SU-DHL-6 (cell line): ENCODE results near the gene NUDC.
"Not testable (repeated sequence)": the region's sequence is repeated elsewhere in the genome, so short reads cannot be mapped to it uniquely, and the experiment has no call there.

Source experiments
- H2AFZ ChIP-seq: fragments of 200-600 bp; sonication (generic); 2 replicates; pipeline ENCODE4 v1.6.1; 2014; ENCODE audit warnings: low read depth, mild to moderate bottlenecking, moderate library complexity, mixed read lengths, antibody characterized with exemption, low read length; ENCODE audit not compliant: severe bottlenecking
- H3F3A ChIP-seq: fragments of 200-600 bp; shearing (Covaris generic); 2 replicates; pipeline ENCODE4 v1.6.0; 2016; ENCODE audit warnings: antibody characterized with exemption, mild to moderate bottlenecking; ENCODE audit not compliant: insufficient read depth
- H3K27ac ChIP-seq: fragments of 200-600 bp; sonication (generic); 2 replicates; pipeline ENCODE4 v1.5.1; 2016; ENCODE audit warnings: low read depth, mild to moderate bottlenecking, low read length, moderate library complexity, mixed read lengths
- H3K27me3 ChIP-seq: fragments of 200-600 bp; sonication (generic), shearing (Covaris generic); 2 replicates; pipeline ENCODE4 v1.6.0; 2014; ENCODE audit warnings: mild to moderate bottlenecking, low read length
- H3K36me3 ChIP-seq: fragments of 200-600 bp; sonication (generic); 2 replicates; pipeline ENCODE4 v1.6.1; 2014; ENCODE audit warnings: mild to moderate bottlenecking, low read length, mixed read lengths
- H3K4me2 ChIP-seq: fragments of 300-600, 200-600 bp; shearing (Covaris generic), sonication (generic); 2 replicates; pipeline ENCODE4 v1.6.0; 2014; ENCODE audit warnings: low read length, low read depth, mild to moderate bottlenecking; ENCODE audit not compliant: poor library complexity, severe bottlenecking
- H3K4me3 ChIP-seq: fragments of 200-600 bp; sonication (generic); 2 replicates; pipeline ENCODE4 v1.5.1; 2014; ENCODE audit warnings: antibody characterized with exemption, low read length, mild to moderate bottlenecking, mixed read lengths; ENCODE audit not compliant: insufficient read depth, poor library complexity, severe bottlenecking
- H3K79me2 ChIP-seq: fragments of 200-600 bp; sonication (generic); 2 replicates; pipeline ENCODE4 v1.6.1; 2014; ENCODE audit warnings: mild to moderate bottlenecking, low read length, moderate library complexity; ENCODE audit not compliant: insufficient read depth
- H3K9ac ChIP-seq: fragments of 200-600 bp; sonication (generic); 2 replicates; pipeline ENCODE4 v1.7.0; 2014; ENCODE audit warnings: mild to moderate bottlenecking, low read length
- H3K9me2 ChIP-seq: fragments of 200-600 bp; sonication (generic); replicated peaks from 2 replicates; pipeline ENCODE4 v1.6.1; 2014; ENCODE audit warnings: low read length; ENCODE audit not compliant: insufficient read depth
- H3K9me3 ChIP-seq: fragments of 200-600 bp; sonication (generic); 2 replicates; pipeline ENCODE4 v1.6.1; 2014; ENCODE audit warnings: low read length, mixed read lengths; ENCODE audit not compliant: insufficient read depth
- H4K20me1 ChIP-seq: fragments of 200-600 bp; sonication (generic); 2 replicates; pipeline ENCODE4 v1.6.1; 2014; ENCODE audit warnings: low read depth, mild to moderate bottlenecking, antibody characterized with exemption, low read length, moderate library complexity, mixed read lengths
- EZH2phosphoT487 ChIP-seq: fragments of 200-600 bp; sonication (generic), shearing (Covaris generic); conservative IDR thresholded peaks from 2 replicates; pipeline ENCODE4 v1.6.1; 2018; ENCODE audit warnings: mild to moderate bottlenecking, antibody characterized with exemption, low read length, moderate library complexity, mixed read lengths
- TF ChIP-seq, protein P1 (sequence below): fragments of 200-600 bp; sonication (generic); IDR thresholded peaks from one replicate; pipeline ENCODE4 v1.5.1; 2017; ENCODE audit warnings: antibody characterized with exemption, mild to moderate bottlenecking, low read length, moderate library complexity; ENCODE audit not compliant: insufficient read depth, poor library complexity, severe bottlenecking

NUDC gene

DNA sequence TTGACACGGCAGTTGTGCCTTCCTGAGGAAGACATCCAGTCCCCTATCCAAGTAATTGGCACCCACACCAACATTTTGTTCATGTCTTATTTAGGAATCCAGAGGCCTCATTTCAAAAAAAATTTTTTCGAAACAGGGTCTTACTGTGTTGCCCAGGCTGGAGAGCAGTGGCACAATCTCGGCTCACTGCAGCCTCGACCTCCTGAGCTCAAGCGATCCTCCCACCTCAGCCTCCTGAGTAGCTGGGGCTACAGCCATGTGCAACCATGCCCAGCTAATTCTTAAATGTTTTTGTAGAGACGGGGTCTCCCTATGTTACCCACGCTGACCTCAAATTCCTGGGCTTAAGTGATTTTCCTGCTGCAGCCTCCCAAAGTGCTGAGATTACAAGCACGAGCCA lies 62.7 kb downstream of the NUDC start:
- H4K20me1 ChIP-seq = no peaks in the 10 kb centered on the region

DNA sequence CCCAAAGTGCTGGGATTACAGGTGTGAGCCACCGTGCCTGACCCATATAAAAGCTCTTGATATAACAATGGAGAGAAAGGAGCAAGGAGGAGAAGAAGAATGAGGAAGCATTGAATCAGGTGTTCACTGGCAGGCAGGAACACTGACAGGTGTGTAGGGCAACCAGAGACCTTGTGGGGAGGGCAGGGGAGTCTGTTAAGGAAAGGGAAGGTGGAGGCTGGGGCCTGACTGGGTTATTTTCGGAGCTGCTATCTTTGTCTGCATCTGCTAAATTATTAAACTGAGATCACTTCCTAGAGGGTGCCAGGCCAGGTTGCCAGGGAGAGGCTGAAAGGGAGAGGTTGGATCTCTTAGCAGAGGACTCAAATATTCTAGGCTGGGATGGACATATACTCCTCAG lies 65.1 kb downstream of the NUDC start:
- no peak for TF ChIP-seq EZH2phosphoT487

More for the DNA sequence above, 62.7 kb downstream of the NUDC start:
- Histone ChIP-seq H3K9ac (no peak overlapping the region), H3K4me3 (no peak overlapping the region), H3K4me2 (no peak overlapping the region), H2AFZ (no peak overlapping the region), H3K9me2 (no peaks in the 10 kb centered on the region), H3K27ac (no peak overlapping the region), H3K9me3 (no peaks in the 10 kb centered on the region), H3F3A (no peaks in the 10 kb centered on the region), H3K27me3 (no peaks in the 10 kb centered on the region), H3K79me2 (no peaks in the 10 kb centered on the region), H3K36me3 (no peaks in the 10 kb centered on the region)
- no peak for TF ChIP-seq EZH2phosphoT487
- TF ChIP-seq, protein P1, sequence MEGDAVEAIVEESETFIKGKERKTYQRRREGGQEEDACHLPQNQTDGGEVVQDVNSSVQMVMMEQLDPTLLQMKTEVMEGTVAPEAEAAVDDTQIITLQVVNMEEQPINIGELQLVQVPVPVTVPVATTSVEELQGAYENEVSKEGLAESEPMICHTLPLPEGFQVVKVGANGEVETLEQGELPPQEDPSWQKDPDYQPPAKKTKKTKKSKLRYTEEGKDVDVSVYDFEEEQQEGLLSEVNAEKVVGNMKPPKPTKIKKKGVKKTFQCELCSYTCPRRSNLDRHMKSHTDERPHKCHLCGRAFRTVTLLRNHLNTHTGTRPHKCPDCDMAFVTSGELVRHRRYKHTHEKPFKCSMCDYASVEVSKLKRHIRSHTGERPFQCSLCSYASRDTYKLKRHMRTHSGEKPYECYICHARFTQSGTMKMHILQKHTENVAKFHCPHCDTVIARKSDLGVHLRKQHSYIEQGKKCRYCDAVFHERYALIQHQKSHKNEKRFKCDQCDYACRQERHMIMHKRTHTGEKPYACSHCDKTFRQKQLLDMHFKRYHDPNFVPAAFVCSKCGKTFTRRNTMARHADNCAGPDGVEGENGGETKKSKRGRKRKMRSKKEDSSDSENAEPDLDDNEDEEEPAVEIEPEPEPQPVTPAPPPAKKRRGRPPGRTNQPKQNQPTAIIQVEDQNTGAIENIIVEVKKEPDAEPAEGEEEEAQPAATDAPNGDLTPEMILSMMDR = no peak

DNA sequence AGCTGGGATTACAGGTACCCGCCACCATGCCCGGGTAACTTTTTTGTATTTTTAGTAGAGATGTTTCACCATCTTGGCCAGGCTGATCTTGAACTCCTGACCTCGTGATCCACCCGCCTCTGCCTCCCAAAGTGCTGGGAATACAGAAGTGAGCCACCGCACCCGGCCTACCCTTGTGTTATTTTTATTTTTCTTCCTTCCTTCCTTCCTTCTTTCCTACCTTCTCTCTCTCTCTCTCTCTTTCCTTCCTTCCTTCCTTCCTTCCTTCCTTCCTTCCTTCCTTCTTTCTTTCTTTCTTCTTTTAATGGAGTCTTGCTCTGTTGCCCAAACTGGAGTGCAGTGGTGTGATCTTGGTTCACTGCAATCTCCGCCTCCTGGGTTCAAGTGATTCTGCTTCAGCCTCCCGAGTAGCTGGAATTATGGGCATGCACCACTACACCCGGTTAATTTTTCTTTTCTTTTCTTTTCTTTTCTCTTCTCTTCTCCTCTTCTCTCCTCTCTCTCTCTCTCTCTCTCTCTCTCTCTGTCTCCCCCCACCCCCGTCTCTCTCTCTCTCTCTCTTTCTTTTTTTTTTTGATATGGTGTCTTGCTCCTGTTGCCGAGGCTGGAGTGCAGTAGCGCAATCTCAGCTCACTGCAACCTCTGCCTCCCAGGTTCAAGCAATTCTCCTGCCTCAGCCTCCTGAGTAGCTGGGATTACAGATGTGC lies 68.0 kb downstream of the NUDC start:
- not testable (repeated sequence) for H3K79me2 ChIP-seq, H3K9ac ChIP-seq, H3K27ac ChIP-seq

More for the DNA sequence above, 65.1 kb downstream of the NUDC start:
- no peaks in the 10 kb centered on the region for H3K9me3 ChIP-seq
- no peak overlapping the region for H2AFZ ChIP-seq
- H3K79me2 ChIP-seq = no peaks in the 10 kb centered on the region
- H3K4me3 ChIP-seq = no peak overlapping the region
- no peak overlapping the region for H3K9ac ChIP-seq
- no peaks in the 10 kb centered on the region for H4K20me1 ChIP-seq
- H3K36me3 ChIP-seq = no peaks in the 10 kb centered on the region
- no peak overlapping the region for H3K4me2 ChIP-seq
- H3K9me2 ChIP-seq = no peaks in the 10 kb centered on the region
- no peaks in the 10 kb centered on the region for H3F3A ChIP-seq
- H3K27me3 ChIP-seq = no peaks in the 10 kb centered on the region
- H3K27ac ChIP-seq = no peak overlapping the region

DNA sequence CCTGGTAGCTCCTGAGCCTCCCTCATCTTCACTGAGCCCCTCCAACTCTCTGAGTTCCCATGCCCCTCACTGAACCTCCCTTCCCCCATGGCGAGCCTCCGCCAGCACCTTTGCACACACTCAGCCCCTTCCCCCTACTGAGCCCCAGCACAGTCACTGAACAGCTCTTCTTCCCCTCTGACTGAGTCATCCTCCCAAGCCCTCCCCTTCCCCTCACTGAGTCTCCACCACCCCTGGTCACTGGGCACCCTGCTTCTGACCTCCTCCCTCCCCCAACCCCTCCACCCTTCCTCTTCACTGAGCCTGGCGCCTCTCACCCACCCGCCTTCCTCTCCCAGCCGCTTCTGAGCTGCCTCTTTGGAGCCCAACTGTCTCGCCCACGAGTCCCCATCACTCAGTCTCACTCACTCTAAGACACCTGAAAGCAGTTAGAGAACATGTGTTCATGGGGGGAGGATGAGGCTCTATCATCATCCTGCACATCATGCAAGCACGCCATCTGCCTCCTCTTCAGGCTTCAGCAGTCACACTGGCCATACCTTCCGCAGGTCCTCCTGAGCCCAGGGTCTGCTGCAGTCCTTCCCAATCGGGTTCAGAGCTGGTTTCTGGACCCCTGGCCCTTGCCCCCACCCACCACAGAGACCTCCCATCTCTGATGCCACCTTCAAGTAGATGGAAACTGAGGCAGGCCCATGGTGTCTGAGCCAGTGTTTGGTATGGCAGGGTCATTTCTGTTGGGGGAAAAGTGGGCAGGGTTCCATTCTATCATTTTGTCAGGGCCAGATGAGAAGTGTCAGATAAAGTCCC lies 70.0 kb downstream of the NUDC start:
- H3K36me3 ChIP-seq = no peaks in the 10 kb centered on the region
- no peaks in the 10 kb centered on the region for H3K9me3 ChIP-seq
- H4K20me1 ChIP-seq = no peaks in the 10 kb centered on the region
- no peak overlapping the region for H3K9ac ChIP-seq
- TF ChIP-seq, protein P1 = no peak
- no peak for TF ChIP-seq EZH2phosphoT487
- no peak overlapping the region for H3K4me3 ChIP-seq
- no peak overlapping the region for H3K4me2 ChIP-seq
- H3K27ac ChIP-seq = no peak overlapping the region
- no peaks in the 10 kb centered on the region for H3K79me2 ChIP-seq
- H3K27me3 ChIP-seq = no peaks in the 10 kb centered on the region
- H3K9me2 ChIP-seq = no peaks in the 10 kb centered on the region
- H3F3A ChIP-seq = no peaks in the 10 kb centered on the region
- H2AFZ ChIP-seq = no peak overlapping the region

More for the DNA sequence above, 68.0 kb downstream of the NUDC start:
- not testable (repeated sequence) for H3K9me2 ChIP-seq, H3K4me3 ChIP-seq, H3K36me3 ChIP-seq, H2AFZ ChIP-seq, H3F3A ChIP-seq, H3K27me3 ChIP-seq, H3K4me2 ChIP-seq, H4K20me1 ChIP-seq, H3K9me3 ChIP-seq
